K562 (cell line): ENCODE measurements around the gene EML3. TPM values are rescaled to one million over a fixed set of nuclear protein-coding genes. Genes with fewer than 3 reads are reported as not detected.

Experiments
- CCNT2 ChIP-seq: IDR thresholded peaks from 2 replicates; pipeline ENCODE4 v1.6.1; 2011; ENCODE audit warnings: borderline replicate concordance, low read depth, mild to moderate bottlenecking, moderate library complexity, mixed read lengths, low read length; ENCODE audit not compliant: insufficient read length; ENCODE audit errors: extremely low read depth
- CHD7 ChIP-seq: fragments of 200-600 bp; sonication (generic); IDR thresholded peaks from one replicate; pipeline ENCODE4 v1.6.1; 2012; ENCODE audit warnings: mild to moderate bottlenecking, low read depth, low read length, inconsistent platforms
- ETV6 ChIP-seq, 3 experiments: fragments of 150-350 bp in 1 of 3; sonication (generic) in 1 of 3; formaldehyde crosslinking in 1 of 3; IDR thresholded peaks; 2 replicates each; pipeline versions ENCODE4 v1.6.1 to v1.8.0; 2014 to 2022; ENCODE audit warnings: borderline replicate concordance in 2 of 3, low read depth in 2 of 3, antibody characterized with exemption in 1 of 3, low read length in 1 of 3, mild to moderate bottlenecking in 1 of 3, missing genetic modification reagents in 1 of 3
- HNRNPUL1 ChIP-seq: fragments of 200-400 bp; formaldehyde crosslinking; IDR thresholded peaks from 2 replicates; pipeline ENCODE4 v1.6.1; 2017; ENCODE audit warnings: low read length
- LCOR ChIP-seq: sonication (generic); formaldehyde crosslinking; IDR thresholded peaks from 2 replicates; pipeline ENCODE4 v1.8.0; 2022; ENCODE audit warnings: mild to moderate bottlenecking, missing genetic modification reagents
- RFX5 ChIP-seq: IDR thresholded peaks from 2 replicates; pipeline ENCODE4 v1.6.1; 2011; ENCODE audit warnings: low read depth, mild to moderate bottlenecking, improper control_type of control experiment, low read length
- RNF2 ChIP-seq: sonication (generic); IDR thresholded peaks from 2 replicates; pipeline ENCODE4 v1.6.1; 2016
- SAFB ChIP-seq: fragments of 200-400 bp; formaldehyde crosslinking; IDR thresholded peaks from 2 replicates; pipeline ENCODE4 v1.6.1; 2017; ENCODE audit warnings: low read depth, low read length, borderline replicate concordance
- SP1 ChIP-seq: sonication (generic); formaldehyde crosslinking; IDR thresholded peaks from 2 replicates; pipeline ENCODE4 v1.8.1; 2022; ENCODE audit warnings: mild to moderate bottlenecking, missing genetic modification reagents
- TAF9B ChIP-seq: fragments of 450-650 bp; IDR thresholded peaks from 2 replicates; pipeline ENCODE4 v1.6.1; 2018; ENCODE audit warnings: mild to moderate bottlenecking; ENCODE audit not compliant: partially characterized antibody
- U2AF1 ChIP-seq: fragments of 200-400 bp; formaldehyde crosslinking; optimal IDR thresholded peaks from 2 replicates; pipeline ENCODE3; 2017; ENCODE audit warnings: mild to moderate bottlenecking, low read depth, low read length, moderate library complexity
- ZNF431 ChIP-seq: sonication (generic); formaldehyde crosslinking; IDR thresholded peaks from 2 replicates; pipeline ENCODE4 v1.8.0; 2022; ENCODE audit warnings: mild to moderate bottlenecking, missing genetic modification reagents
- ZNF79 ChIP-seq: fragments of 250-450 bp; sonication (Bioruptor Pico); IDR thresholded peaks from 2 replicates; pipeline ENCODE4 v1.4.0; 2020; ENCODE audit warnings: low read depth, mild to moderate bottlenecking, moderate library complexity
- polyA plus RNA-seq, 8 experiments: library from polyadenylated mRNA; depleted of rRNA in 4 of 8; stranded (reverse) in 5 of 8; unstranded in 3 of 8; fragments of >200 nt; fragmentation: Nextera tagmentation in 2 of 8; fragmentation: Illumina TruSeq in 1 of 8; extraction: Ambion mirVana in 2 of 8; extraction: Trizol in 1 of 8; gene quantifications; 2 replicates each; pipeline versions ENCODE4 v1.2.1 to v1.2.3, GENCODE V29; 2011 to 2014; ENCODE audit warnings: inconsistent platforms in 1 of 8, missing spikeins in 1 of 8
- total RNA-seq, 7 experiments: library from RNA; depleted of rRNA in 6 of 7; stranded (reverse); fragments of >200 nt in 6 of 7; fragmentation: Illumina TruSeq in 2 of 7; extraction: Trizol in 2 of 7; gene quantifications; 2 replicates each; pipeline versions ENCODE4 v1.2.1 to v1.2.3, GENCODE V29; 2011 to 2021; ENCODE audit warnings: low replicate concordance in 1 of 7
- TF ChIP-seq, protein P1 (sequence below): fragments of 450-650 bp; IDR thresholded peaks from 2 replicates; pipeline ENCODE4 v1.6.1; 2016; ENCODE audit warnings: antibody characterized with exemption

Gene EML3
- total and polyA plus RNA-seq, 9 of the 15 experiments (the other 6 are each of a cell fraction or from before 2014, with no cell fraction given): 0.32 to 90.5 (median 26.4) TPM

GRCh38 chr11:62591448-62592145 lies 21.0 kb downstream of the EML3 start, which contains the start of gene TUT1 (continued):
- TF ChIP-seq CHD7 (no peak), U2AF1 (no peak), LCOR (peak; percentile 29; the same call in 1 of the 2 replicates), RNF2 (peak; percentile 85), ZNF431 (CRISPR knock-in tag) (no peak; the same call in 1 of the 2 replicates), HNRNPUL1 (no peak), SP1 (CRISPR knock-in tag) (peak; percentile 99), ZNF79 (CRISPR knock-in tag) (no peak), TAF9B (peak; percentile 94), SAFB (no peak), ETV6 (IDR thresholded peaks at IDR 0.05; ENCODE audit: borderline replicate concordance in 1 of 2, low read depth in 2 of 2, low read length in 1 of 2) (no peak), ETV6 (CRISPR knock-in tag; IDR thresholded peaks at IDR 0.05; ENCODE audit: borderline replicate concordance) (no peak), CCNT2 (no peak), RFX5 (no peak)
- TF ChIP-seq, protein P1, sequence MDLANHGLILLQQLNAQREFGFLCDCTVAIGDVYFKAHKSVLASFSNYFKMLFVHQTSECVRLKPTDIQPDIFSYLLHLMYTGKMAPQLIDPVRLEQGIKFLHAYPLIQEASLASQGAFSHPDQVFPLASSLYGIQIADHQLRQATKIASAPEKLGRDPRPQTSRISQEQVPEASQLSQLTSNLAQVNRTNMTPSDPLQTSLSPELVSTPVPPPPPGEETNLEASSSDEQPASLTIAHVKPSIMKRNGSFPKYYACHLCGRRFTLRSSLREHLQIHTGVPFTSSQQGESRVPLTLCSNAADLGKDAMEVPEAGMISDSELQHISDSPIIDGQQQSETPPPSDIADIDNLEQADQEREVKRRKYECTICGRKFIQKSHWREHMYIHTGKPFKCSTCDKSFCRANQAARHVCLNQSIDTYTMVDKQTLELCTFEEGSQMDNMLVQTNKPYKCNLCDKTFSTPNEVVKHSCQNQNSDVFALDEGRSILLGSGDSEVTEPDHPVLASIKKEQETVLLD: peak; percentile 53; the same call in 1 of the 2 replicates
